GM21529 (cell line): ENCODE results near the gene TAF3.
"Not testable (repeated sequence)": the region's sequence is repeated elsewhere in the genome, so short reads cannot be mapped to it uniquely, and the experiment has no call there.

Experiments used
- ATAC-seq: cut with Tn5 transposase; IDR thresholded peaks from one replicate; pipeline ENCODE4 v1.9.1; 2021; ENCODE audit not compliant: unreplicated experiment

TAF3 gene

DNA sequence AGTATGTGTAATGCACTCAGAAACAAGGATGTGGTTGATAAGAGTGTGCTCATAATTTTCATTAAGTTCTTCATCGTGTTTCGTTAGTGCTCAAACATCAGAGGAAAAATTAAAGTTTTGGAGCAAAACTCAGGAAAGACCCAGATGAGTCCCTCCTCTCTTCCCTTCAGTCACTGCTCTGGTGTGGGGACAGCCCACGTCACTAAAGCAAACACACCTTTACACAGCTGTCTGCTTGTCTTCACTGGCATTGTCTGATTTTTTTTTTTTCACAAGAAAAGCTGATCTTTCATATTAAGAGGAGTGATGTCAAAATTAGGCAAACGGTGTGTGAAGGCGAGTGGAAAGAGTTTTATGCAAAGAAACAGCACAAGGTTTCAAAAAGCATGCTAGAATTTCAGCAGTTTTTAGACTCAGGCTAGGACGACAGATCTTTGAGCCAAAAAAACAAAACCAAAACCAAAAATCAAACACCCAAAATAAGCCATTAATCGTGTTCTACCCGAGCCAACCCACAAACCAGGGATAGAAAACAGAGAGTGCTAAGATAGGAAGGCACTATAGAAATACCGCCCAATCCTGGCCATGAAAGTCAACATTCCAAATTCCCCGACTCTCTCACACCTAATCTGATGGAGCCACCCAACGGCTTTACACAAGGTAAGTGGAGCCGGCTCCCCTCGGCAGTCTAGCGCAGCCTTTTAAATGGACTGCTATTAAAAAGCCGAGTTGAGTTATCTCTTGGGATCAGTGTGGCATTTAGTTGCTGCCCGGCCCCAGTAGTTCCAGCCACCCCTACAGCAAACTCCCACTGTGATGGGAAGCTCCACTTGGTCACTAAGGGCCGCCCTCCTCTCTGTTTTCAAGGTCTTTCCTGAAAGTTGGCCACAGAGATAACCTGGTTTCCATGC is 208.3 kb downstream of the TAF3 start:
- no peak for ATAC-seq

DNA sequence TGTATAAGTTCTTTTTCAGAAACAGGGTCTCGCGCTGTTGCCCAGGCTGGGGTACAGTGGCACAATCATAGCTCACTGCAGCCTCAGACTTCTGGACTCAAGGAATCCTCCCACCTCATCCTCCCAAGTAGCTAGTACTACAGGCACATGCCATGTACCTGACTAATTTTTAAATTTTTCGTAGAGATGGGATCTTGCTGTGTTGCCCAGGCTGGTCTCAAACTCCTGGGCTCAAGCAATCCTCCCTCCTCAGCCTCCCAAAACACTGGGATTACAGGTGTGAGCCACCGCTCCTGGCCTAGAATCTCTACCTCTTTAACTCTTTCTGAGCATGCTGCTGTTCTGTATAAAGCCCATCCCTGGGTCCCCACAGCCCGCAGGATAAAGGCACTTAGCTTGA is 212.9 kb downstream of the TAF3 start:
- not testable (repeated sequence) for ATAC-seq

DNA sequence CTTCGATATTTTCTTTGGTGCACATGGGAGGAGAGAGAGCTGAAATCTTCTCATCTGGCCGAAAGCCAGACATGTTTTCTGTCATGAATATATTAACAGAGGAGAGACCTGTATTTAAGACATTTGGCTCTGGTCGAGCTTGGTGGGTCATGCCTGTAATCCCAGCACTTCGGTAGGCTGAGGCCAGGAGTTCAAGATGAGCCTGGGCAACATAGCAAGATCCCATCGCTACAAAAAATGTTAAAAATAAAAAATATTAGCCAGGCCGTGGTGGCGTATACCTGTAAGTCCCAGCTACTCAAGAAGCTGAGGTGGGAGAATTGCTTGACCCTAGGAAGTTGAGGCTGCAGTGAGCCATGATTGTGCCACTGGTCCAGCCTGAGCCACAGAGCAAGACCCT is 214.3 kb downstream of the TAF3 start:
- ATAC-seq = no peak

DNA sequence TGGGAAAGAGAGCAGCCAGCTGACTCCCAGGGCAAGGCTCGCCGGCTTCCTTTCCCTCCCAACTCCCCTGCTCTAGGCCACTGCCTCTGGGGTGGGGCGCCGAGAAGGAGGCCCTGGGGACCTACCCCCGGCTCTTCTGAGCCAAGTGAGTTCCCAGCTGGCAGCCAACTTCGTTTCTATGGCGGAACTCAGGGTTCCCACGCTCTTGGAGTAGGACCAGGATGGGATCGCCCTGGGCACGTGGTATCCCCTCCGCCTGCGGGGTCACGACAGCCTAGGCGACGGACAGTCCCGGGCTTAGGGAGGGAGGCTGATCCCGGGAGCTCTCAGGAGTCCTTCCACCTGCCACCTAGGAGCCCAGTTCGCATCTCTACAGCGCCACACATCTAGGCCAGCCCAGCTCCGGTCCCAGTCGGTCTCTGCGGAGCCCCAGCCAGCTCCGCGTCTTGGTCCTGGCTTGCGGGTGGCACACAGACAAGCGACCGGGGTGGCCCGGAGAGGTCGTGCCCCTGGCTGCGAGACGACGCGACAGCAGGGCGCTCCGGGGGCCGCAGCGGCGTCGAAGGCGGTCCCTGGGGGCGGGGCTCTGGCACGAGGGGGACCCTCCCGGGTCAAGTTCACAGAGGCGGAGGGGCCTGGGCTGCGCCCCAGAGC is 215.6 kb downstream of the TAF3 start:
- ATAC-seq = no peak

DNA sequence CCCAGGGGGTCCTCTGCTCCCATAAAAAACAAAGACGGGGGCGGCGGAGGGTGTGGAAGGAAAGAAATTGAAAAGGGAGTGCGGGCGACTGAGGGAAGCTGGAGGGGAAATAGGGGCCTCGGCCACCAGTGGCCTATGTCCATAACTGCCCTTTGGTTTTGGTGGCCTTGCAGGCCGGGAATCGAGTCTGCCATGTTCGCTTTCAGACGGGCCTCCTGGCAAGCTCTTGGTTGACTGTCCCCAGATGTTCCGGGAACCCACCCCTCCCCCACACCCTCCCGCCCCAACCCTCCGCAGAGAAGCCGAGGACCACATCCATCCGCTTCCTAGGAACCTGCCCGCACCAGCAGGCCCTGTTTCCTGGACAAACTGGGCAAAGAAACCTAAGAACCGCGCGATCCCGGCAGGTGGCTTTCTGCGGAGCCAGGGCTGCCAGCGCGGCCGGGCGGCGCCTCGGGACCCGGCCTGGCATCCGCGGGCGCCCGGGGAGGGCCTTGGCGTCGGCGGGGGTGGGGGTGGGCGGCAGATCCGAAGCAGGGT is 216.2 kb downstream of the TAF3 start:
- no peak for ATAC-seq

DNA sequence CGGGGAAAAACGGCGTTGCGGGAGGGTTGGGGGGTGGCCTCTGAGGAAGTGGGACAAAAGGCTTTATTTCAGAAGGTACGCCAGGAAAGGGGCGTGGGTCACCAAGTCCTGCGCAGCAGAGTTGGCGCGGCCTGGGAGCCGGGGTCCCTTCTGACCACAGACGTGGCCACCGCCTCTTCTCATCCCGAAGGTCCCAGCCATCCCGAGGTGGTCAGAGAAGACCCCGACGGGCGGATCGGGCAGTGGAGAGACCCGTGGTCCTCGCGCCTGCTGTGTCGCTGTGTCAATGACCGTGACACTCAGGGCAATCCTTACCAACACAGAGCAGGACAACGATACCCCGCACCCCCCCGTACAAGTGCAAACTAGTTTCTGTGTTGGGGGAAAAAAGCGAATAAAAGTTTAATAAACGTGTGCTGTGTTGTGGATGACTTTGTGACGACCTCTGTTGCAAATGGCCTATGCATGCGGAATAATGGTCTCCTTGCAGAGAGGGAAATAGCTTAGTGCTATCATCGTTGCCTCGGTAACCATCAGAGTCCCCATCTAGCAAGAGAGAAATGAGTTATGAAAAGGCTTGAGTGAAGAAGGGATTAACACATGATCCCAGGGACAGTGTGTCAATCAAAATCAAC is 216.8 kb downstream of the TAF3 start:
- ATAC-seq = no peak

DNA sequence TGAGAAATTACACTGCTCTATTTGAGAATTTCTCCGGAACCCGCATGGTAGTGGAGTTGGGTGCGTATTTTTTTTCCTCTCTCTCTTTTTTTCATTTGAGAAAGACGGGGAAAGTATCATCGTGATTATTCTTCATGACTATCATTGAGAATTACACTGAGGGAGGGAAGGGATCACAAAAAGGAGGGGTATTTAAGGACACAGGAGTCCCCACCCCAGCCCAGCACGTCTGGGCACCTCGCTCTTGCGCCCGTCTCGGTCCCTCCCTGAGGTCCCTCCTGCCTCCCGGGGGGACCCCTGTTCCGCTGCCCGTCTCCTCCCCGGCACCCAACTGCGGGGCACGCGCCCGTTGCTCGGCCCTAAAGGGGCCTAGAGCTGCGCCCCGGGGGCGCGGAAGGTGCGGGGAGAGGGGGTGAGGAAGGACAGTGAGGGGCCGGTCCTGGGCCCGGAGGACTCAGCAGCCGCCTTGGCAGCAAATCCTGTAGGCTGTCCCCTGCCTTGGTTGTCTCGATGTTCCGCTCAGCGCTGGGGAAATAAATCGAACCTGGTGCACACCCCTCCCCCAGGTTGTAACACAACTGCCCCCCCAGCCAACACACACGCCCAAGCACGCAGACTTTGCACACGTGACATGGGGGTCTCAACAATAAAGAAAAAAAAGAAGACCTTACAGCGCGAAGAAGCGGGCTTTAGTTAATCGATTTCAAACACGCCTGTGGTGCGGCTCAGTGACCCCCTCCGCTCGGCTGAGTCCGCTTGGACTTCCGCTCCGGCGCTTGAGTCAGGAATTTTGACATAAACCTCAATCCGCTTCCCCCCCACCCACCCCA is 217.6 kb downstream of the TAF3 start:
- no peak for ATAC-seq

DNA sequence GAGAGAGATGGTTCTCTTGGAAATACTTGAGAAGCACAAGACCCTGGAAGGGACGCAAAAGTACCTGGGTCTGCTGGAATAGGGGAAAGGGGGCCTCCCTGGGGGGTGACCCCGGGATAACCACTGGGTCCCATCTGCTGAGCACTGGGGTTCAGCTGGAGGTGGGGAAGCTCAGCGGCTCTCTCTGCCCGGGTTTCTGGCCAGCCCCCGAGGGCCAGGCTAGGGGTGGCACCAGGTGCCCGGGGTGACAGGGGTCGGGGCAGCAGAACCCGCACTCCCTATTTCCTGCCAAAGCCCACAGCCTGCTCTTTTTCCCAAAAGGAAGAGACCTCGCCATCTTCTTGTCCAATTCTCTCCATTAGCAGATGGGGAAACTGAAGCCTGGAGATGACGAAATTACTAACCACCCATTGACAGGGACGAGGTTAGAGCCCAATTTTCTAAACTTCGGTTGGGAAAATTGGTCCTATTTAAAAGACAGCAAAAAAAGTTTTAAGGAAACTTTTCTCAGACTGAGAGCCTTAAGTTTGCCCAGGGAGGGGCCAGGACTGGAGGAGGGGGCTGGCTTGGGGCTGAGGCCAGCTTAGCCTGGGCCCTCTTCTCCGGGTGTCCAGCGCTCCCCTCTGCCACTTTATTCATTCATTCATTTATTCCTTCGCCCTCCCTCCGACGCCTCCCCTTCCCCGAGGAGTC is 218.3 kb downstream of the TAF3 start:
- no peak for ATAC-seq

DNA sequence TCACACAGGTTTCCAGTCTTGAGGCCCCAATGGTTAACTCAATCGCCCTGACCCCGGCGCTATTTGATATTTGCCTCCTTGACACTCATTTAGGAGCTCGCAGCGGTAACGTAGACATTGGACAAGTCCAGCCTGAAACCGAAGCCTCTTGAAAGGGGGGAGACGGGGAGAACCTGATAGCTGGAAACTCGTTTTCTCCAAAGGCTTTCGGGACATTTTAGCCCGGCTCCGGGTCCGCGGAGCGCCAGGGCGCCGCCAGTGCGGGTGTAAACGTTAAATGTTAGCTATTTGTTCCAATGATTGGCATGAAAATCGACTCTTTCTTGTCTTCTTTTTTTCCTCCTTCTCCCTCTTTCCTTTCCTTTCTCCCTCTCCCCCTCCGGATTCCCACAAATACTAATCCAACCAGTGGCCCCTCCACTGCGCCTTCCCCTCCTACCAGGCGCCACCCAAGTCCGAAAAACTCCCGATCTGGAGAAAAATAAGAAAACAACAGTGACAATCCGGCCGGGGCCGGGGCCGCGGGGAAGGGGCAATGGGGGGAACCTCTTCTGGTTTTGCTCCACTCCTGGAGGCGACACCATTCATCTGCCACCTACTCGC is 219.0 kb downstream of the TAF3 start:
- no peak for ATAC-seq

DNA sequence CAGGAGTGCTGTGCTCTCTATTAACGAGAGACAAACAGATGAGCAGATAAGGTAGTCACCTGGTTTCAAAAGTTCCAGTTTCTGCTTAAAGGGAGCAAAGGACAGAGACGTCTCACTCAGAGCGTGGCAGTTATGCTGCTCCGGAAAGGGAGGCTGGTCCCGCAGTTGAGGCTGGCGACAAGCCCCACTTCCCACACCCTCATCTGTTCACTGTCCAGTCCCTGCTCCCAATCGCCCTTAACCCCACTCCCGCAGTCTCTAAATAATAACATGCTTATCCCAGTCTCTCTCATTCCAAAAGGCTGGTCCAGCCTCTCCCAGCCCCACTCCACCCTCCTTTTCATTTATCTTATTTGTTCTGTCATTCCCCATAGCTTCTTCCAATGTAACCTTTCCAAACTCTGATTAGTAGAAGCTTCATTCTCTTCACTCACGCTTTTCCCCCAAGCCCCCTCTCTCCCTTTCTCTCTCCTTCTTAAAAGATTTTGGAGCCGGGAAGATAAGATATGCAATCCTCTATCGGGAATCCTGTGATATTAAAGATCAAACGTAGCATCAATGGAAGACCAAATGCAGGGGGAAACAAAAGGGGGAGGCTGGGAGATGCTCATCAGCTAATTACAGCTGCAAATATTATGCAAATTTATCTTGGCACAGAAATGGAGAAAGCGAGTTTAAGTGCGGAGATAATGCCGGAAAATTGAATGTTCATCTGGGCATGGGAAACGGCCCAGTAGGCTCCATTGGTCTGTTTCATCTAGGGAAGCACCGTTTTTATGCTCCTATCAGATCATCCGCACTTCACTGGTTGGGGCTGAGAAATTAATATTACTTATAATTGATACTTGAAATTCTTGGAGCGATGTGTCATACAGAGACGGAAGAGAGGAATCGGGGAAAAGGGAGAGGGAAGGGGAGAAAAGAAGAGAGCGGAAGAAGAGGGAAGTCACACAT is 219.9 kb downstream of the TAF3 start:
- ATAC-seq = no peak

DNA sequence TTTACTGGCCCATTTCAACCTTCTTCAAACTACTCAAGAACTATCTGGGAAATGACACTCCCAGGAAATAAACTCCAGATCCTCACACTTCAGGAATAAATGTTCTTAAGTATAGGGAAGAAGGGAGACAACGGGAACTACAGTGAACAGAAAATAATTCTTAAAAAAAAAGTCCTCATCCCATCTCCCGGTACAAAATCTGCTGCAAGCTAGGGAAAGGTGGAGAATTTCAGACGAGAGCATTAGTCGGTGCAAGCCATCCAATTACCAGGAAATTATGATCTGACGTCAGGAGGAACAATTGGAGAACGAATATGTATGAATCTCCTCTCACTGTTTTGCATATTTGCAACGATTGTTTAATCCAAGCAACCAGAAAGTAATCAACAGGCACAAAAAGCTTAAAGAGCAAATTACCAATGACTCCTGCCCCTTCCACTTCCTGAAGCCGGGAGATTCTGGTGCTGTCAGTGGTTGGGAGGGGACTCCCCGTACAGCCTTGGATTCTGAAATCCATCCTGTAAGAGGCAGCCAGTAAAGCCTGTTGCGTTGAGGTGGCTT is 221.1 kb downstream of the TAF3 start:
- ATAC-seq = no peak

DNA sequence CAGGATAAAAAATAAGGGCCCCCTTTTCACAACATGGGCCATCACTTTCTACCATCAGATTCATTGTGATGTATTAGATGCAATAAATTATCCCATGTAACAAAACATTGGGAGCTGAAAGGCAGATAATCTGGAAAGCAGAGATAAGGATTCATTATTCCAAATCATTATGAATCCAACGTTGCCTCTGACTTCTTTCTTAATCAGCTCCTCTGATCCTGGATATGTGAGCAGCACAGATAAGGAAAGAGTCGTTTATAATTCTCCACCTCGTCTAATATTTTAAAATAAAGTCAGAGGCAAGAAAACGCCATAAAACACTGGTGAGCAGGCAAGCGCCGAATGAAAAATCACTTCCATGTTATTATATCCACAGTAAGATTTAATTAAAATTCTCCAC is 222.3 kb downstream of the TAF3 start:
- ATAC-seq = no peak

DNA sequence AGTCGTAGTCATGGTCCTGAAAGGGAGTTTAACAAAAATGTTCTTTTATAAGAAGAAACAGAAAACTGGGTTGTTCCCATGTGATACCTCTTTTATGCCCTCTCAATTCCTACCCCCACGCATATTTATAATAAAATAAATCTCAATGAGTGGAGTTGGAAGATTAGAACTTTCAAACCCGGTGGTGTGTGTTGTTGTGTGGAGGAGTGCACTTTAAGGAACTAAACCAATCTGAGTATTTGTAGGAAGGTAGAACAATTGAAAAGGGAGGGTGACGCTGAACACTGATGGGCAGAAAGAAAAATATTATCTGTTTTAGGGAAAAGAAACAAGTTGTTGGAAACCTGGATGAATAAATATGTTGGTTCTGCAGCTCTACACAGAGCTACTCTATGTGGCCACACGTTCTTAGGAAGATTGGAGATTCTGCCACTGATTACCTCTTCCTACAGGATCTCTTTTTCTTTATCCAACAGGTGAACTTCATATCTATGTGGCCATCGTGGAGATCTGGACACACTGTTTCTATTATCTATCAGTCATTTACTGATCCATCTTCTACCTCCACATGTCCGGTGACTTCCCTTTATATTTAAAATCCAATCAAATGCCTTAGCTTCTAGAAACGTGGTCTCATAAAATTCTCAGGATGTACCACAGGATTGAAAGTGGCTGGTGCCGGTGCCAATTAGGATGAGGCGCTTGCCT is 223.1 kb downstream of the TAF3 start:
- ATAC-seq = no peak

DNA sequence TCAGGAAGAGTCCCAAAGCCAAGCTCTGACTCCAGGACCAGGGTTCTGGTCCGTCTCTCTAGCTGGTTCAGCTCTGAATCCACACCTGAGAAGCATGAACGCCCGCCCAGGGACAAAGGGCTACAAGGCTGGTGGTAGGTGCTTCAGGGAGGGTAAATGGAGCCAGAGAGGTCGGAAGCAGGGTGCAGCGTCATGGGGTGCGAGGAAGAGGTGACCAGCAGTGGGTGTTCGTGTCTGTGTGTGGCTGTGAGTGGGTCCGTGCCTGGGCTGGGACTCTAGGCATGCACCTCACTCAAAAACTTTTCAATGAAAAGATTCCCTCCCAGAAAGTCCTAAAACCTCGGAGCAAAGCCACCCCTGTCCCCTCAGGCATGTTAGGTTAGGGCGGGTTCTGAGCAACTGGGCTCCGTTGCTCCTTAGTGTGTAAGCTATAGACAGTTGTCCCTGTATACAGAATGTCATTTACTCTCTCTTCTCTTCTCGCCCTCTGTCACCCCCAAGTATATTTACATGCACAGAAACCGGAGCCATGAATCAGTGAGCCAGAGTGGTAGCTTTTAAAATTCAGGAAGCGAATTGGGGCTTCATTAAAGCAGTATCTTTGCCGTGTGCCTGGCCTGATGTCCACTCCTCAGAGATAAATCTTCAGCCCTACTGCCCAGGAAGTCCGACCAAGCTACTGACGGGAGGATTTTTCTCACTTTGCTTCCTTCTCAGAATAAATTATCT is 223.9 kb downstream of the TAF3 start:
- ATAC-seq = no peak

DNA sequence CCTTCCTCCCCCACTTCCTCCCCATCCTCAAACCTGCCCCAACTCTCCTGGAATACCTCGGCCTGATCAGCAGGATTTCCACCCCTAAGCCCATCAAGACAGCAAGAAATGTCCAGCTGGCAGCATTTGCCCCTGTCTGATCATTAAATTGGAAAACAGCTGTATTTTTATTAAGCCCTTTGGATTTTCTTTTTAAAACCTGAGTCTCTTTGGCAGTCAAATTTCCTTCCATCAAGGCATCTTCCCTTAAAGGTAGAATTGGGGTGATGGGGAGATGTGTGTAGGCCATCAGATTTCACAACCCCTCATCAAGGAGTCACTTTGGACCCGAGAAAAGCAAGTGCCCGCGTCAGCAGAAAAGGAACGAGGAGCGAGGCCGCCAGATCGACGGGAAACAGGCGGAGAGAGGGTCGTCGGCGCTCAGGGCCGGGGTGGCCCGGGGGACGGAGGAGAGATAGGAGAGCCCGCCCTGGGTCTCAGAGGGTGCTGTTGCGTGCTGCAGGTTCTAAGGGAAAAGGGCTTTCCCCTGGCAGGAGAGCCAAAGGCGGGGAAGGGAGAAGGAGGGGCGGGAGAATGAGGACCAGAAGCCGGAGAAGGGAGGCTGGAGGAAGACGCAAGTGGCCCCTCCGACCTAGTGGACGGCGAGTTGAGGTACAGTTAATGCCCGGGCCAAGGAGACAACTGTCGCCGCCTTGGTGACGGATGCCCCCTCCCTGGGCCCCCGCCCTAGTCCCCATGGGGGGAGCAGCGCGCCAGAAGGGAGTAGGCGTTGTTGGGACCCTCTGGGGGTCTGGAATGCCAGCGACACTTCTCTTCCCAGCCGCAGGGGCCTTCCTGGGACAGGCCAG is 224.6 kb downstream of the TAF3 start:
- ATAC-seq = no peak
